Measurements from ENCODE around the gene CLIP1. TPM values are rescaled to one million over a fixed set of nuclear protein-coding genes. Genes with fewer than 3 reads are reported as not detected.

CLIP1 gene
- total RNA-seq, 1 experiment from 2014 or later: 62.2 TPM

DNA sequence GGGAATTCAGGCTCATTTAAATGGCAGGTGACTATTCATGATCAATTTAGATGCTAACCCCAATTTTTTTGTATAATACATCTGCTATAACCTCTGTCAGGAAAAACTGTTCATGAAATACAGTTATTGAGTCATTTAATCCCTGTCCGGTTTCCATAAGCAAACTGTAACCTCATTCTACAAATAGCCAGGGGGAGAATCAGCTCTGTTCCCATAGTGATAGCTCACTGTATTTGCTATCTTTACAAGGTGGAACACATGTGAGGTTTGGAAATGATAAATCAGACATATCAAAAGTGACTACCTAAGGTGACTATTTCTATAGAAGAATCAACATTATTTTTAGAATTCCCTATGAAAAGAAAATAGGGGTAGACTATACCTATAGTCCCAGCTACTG lies 117.5 kb downstream of the CLIP1 start:
- no peak for DNase-seq (ENCODE audit: low spot score)
- Histone ChIP-seq H3K27me3 (replicated peaks; ENCODE audit: insufficient read depth, low read depth, low read length, poor library complexity) (no peaks in the 10 kb centered on the region), H3K4me3 (ENCODE audit: low read depth, low read length, poor library complexity, severe bottlenecking) (no peak overlapping the region), H3K4me1 (ENCODE audit: insufficient read depth, low read length, poor library complexity, severe bottlenecking) (no peaks in the 10 kb centered on the region), H3K9me3 (ENCODE audit: low read depth, low read length, poor library complexity, severe bottlenecking) (no peaks in the 10 kb centered on the region), H3K36me3 (ENCODE audit: insufficient read depth, low read length, poor library complexity, severe bottlenecking) (peaks cover 13% of the 10 kb centered on the region), H3K27ac (ENCODE audit: low read depth, low read length, poor library complexity, severe bottlenecking) (no peak overlapping the region)
- POLR2A ChIA-PET (ENCODE audit: low non-redundant PET): no interaction called here
- no peak for TF ChIP-seq EZH2 (IDR thresholded peaks at IDR 0.05; ENCODE audit: borderline replicate concordance, low read depth, low read length, poor library complexity, severe bottlenecking)
- TF ChIP-seq, protein P1, sequence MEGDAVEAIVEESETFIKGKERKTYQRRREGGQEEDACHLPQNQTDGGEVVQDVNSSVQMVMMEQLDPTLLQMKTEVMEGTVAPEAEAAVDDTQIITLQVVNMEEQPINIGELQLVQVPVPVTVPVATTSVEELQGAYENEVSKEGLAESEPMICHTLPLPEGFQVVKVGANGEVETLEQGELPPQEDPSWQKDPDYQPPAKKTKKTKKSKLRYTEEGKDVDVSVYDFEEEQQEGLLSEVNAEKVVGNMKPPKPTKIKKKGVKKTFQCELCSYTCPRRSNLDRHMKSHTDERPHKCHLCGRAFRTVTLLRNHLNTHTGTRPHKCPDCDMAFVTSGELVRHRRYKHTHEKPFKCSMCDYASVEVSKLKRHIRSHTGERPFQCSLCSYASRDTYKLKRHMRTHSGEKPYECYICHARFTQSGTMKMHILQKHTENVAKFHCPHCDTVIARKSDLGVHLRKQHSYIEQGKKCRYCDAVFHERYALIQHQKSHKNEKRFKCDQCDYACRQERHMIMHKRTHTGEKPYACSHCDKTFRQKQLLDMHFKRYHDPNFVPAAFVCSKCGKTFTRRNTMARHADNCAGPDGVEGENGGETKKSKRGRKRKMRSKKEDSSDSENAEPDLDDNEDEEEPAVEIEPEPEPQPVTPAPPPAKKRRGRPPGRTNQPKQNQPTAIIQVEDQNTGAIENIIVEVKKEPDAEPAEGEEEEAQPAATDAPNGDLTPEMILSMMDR (conservative IDR thresholded peaks at IDR 0.05; ENCODE audit: low read depth, low read length): no peak
- no TSS peak for BruUV-seq (replicated peaks)
- intact Hi-C loops (cut with micrococcal nuclease; ENCODE audit: unreplicated experiment): no loop called here
- CTCF ChIA-PET: no interaction called here

- no peak for DNase-seq (ENCODE audit: low spot score)
- BruUV-seq (replicated peaks): no TSS peak
- intact Hi-C loops (cut with micrococcal nuclease; ENCODE audit: unreplicated experiment): no loop called here
- Histone ChIP-seq H3K27ac (ENCODE audit: low read depth, low read length, poor library complexity, severe bottlenecking) (no peak overlapping the region), H3K9me3 (ENCODE audit: low read depth, low read length, poor library complexity, severe bottlenecking) (no peaks in the 10 kb centered on the region), H3K4me1 (ENCODE audit: insufficient read depth, low read length, poor library complexity, severe bottlenecking) (no peaks in the 10 kb centered on the region), H3K4me3 (ENCODE audit: low read depth, low read length, poor library complexity, severe bottlenecking) (no peak overlapping the region), H3K27me3 (replicated peaks; ENCODE audit: insufficient read depth, low read depth, low read length, poor library complexity) (no peaks in the 10 kb centered on the region), H3K36me3 (ENCODE audit: insufficient read depth, low read length, poor library complexity, severe bottlenecking) (peaks cover 7% of the 10 kb centered on the region)
- ChIA-PET CTCF (no interaction called here), POLR2A (ENCODE audit: low non-redundant PET) (no interaction called here)
- TF ChIP-seq EZH2 (IDR thresholded peaks at IDR 0.05; ENCODE audit: borderline replicate concordance, low read depth, low read length, poor library complexity, severe bottlenecking): no peak
- TF ChIP-seq, protein P1 (conservative IDR thresholded peaks at IDR 0.05; ENCODE audit: low read depth, low read length): no peak
Measured at GRCh38 chr12:122303068-122303467, 119.4 kb downstream of the CLIP1 start.

GRCh38 chr12:122298071-122298748 lies 124.3 kb downstream of the CLIP1 start:
- ChIA-PET POLR2A (ENCODE audit: low non-redundant PET) (no interaction called here), CTCF (no interaction called here)
- H3K27me3 ChIP-seq (replicated peaks; ENCODE audit: insufficient read depth, low read depth, low read length, poor library complexity): no peaks in the 10 kb centered on the region
- no peaks in the 10 kb centered on the region for H3K4me1 ChIP-seq (ENCODE audit: insufficient read depth, low read length, poor library complexity, severe bottlenecking)
- intact Hi-C loops (cut with micrococcal nuclease; ENCODE audit: unreplicated experiment): no loop called here
- H3K36me3 ChIP-seq (ENCODE audit: insufficient read depth, low read length, poor library complexity, severe bottlenecking): peaks cover 5% of the 10 kb centered on the region
- TF ChIP-seq, protein P1 (conservative IDR thresholded peaks at IDR 0.05; ENCODE audit: low read depth, low read length): no peak
- TF ChIP-seq EZH2 (IDR thresholded peaks at IDR 0.05; ENCODE audit: borderline replicate concordance, low read depth, low read length, poor library complexity, severe bottlenecking): no peak
- DNase-seq (ENCODE audit: low spot score): no peak
- no peaks in the 10 kb centered on the region for H3K9me3 ChIP-seq (ENCODE audit: low read depth, low read length, poor library complexity, severe bottlenecking)
- H3K27ac ChIP-seq (ENCODE audit: low read depth, low read length, poor library complexity, severe bottlenecking): no peak overlapping the region
- no TSS peak for BruUV-seq (replicated peaks)
- H3K4me3 ChIP-seq (ENCODE audit: low read depth, low read length, poor library complexity, severe bottlenecking): no peak overlapping the region

All from A673 (cell line).